GM12878 (cell line): Measurements from ENCODE around the gene STAM2. TPM values are rescaled to one million over a fixed set of nuclear protein-coding genes. Genes with fewer than 3 reads are reported as not detected.

Source experiments
- ATAC-seq: fragments of 200-7000 bp; cut with Tn5 transposase; 3 replicates; pipeline ENCODE4 v1.9.1; 2020; ENCODE audit warnings: mild to moderate bottlenecking, moderate library complexity
- BruUV-seq: library from RNA; stranded (reverse); fragments of 400-500 nt; replicated peaks from 2 replicates; lab custom pipeline; 2021; lab: Mats Ljungman, UMichigan
- CTCF ChIA-PET: fragments of 300-600 bp; sonication (Branson Sonifier 250); formaldehyde crosslinking; extraction: SDS; loops from one replicate; lab custom pipeline; 2021; ENCODE audit warnings: inconsistent platforms; lab: Yijun Ruan, JAX
- POLR2A ChIA-PET: fragments of 350-600 bp; formaldehyde crosslinking; extraction: SDS; loops from one replicate; lab custom pipeline; 2021; ENCODE audit warnings: inconsistent platforms; lab: Charles Lee
- RAD21 ChIA-PET: fragments of 300-600 bp; sonication (Branson Sonifier 250); formaldehyde crosslinking; loops from one replicate; lab custom pipeline; 2023; ENCODE audit warnings: antibody characterized with exemption; ENCODE audit not compliant: unreplicated experiment; lab: Charles Lee
- SMC1A ChIA-PET: fragments of 300-600 bp; sonication (Branson Sonifier 250); formaldehyde crosslinking; loops from one replicate; lab custom pipeline; 2023; ENCODE audit not compliant: unreplicated experiment, uncharacterized antibody; lab: Charles Lee
- DNase-seq: peaks from one replicate; pipeline ENCODE4 v3.0.0-alpha.2; 2011; ENCODE audit warnings: low read depth, low spot score
- FAIRE-seq: peaks from 3 replicates; lab custom pipeline; 2011; peaks lifted over from hg19 to GRCh38; lab: Jason Lieb, UNC
- H2AFZ ChIP-seq: 2 replicates; pipeline ENCODE4 v1.6.0; 2011; ENCODE audit warnings: low read depth, low read length, control low read depth; ENCODE audit not compliant: control insufficient read depth
- H3K27ac ChIP-seq: 2 replicates; pipeline ENCODE4 v1.5.1; 2011; ENCODE audit warnings: control low read depth; ENCODE audit not compliant: control insufficient read depth, insufficient read depth
- H3K27me3 ChIP-seq, 2 experiments: replicated peaks in 1 of 2; 2 replicates each; pipeline versions ENCODE4 v1.6.0 to v1.6.1; 2011; ENCODE audit warnings: low read length in 1 of 2; ENCODE audit not compliant: control insufficient read depth in 2 of 2, insufficient read depth in 2 of 2
- H3K36me3 ChIP-seq, 2 experiments: 2 replicates each; pipeline ENCODE4 v1.5.1; 2011; ENCODE audit warnings: low read length in 1 of 2; ENCODE audit not compliant: control insufficient read depth in 2 of 2, insufficient read depth in 2 of 2
- H3K4me1 ChIP-seq: 2 replicates; pipeline ENCODE4 v1.6.1; 2011; ENCODE audit warnings: mild to moderate bottlenecking, low read length, moderate library complexity, mixed read lengths; ENCODE audit not compliant: control insufficient read depth, insufficient read depth
- H3K4me2 ChIP-seq: 2 replicates; pipeline ENCODE4 v1.6.0; 2011; ENCODE audit warnings: control low read depth; ENCODE audit not compliant: control insufficient read depth, insufficient read depth
- H3K4me3 ChIP-seq: fragments of 200-600 bp; sonication (generic); 2 replicates; pipeline ENCODE4 v1.5.1; 2016
- H3K79me2 ChIP-seq: 2 replicates; pipeline ENCODE4 v1.6.0; 2011; ENCODE audit warnings: low read length; ENCODE audit not compliant: control insufficient read depth, insufficient read depth
- H3K9ac ChIP-seq: 2 replicates; pipeline ENCODE4 v1.8.0; 2011; ENCODE audit warnings: low read length, control low read depth, mixed read lengths; ENCODE audit not compliant: control insufficient read depth, insufficient read depth
- H3K9me3 ChIP-seq: replicated peaks from 3 replicates; pipeline ENCODE4 v1.5.1; 2011; ENCODE audit warnings: mild to moderate bottlenecking, low read length; ENCODE audit not compliant: control insufficient read depth, insufficient read depth
- H4K20me1 ChIP-seq: 2 replicates; pipeline ENCODE4 v1.6.0; 2011; ENCODE audit not compliant: control insufficient read depth, insufficient read depth
- EGR1 ChIP-seq, 2 experiments: IDR thresholded peaks; 1 replicate in 1 of 2; 2 replicates in 1 of 2; pipeline ENCODE4 v1.6.1; 2011 to 2012; ENCODE audit warnings: low read depth in 2 of 2, low read length in 2 of 2, borderline replicate concordance in 1 of 2, mild to moderate bottlenecking in 1 of 2, moderate library complexity in 1 of 2
- EP300 ChIP-seq, 2 experiments: fragments of 150-350 bp in 1 of 2; IDR thresholded peaks; 2 replicates each; pipeline ENCODE4 v1.6.1; 2011 to 2012; ENCODE audit warnings: low read depth in 2 of 2, low read length in 2 of 2, borderline replicate concordance in 1 of 2, improper control_type of control experiment in 1 of 2, inconsistent platforms in 1 of 2; ENCODE audit not compliant: control insufficient read depth in 1 of 2
- FOXK2 ChIP-seq: fragments of 450-650 bp; IDR thresholded peaks from 2 replicates; pipeline ENCODE4 v1.6.1; 2017; ENCODE audit warnings: mild to moderate bottlenecking, moderate library complexity
- MAX ChIP-seq: IDR thresholded peaks from 2 replicates; pipeline ENCODE4 v1.6.1; 2012; ENCODE audit warnings: low read depth, low read length, improper control_type of control experiment
- MYB ChIP-seq: fragments of 150-350 bp; IDR thresholded peaks from 2 replicates; pipeline ENCODE4 v1.6.1; 2014; ENCODE audit warnings: mild to moderate bottlenecking, low read depth, low read length, borderline replicate concordance
- NR2F1 ChIP-seq: fragments of 450-650 bp; conservative IDR thresholded peaks from 2 replicates; pipeline ENCODE4 v1.6.1; 2017; ENCODE audit warnings: mild to moderate bottlenecking
- PBX3 ChIP-seq: IDR thresholded peaks from 2 replicates; pipeline ENCODE4 v1.6.1; 2011; ENCODE audit warnings: mild to moderate bottlenecking, low read depth, low read length, moderate library complexity; ENCODE audit not compliant: insufficient replicate concordance
- POLR2AphosphoS2 ChIP-seq: IDR thresholded peaks from 2 replicates; pipeline ENCODE4 v1.6.1; 2011; ENCODE audit warnings: low read depth, mild to moderate bottlenecking, low read length, improper control_type of control experiment, moderate library complexity
- RAD21 ChIP-seq: IDR thresholded peaks from 2 replicates; pipeline ENCODE4 v1.6.1; 2011; ENCODE audit warnings: mild to moderate bottlenecking, low read depth, low read length, moderate library complexity; ENCODE audit not compliant: insufficient read depth
- REST ChIP-seq: IDR thresholded peaks from 2 replicates; pipeline ENCODE4 v1.6.1; 2012; ENCODE audit warnings: mild to moderate bottlenecking, low read depth, low read length
- ZBTB4 ChIP-seq: fragments of 450-650 bp; formaldehyde crosslinking; IDR thresholded peaks from 2 replicates; pipeline ENCODE4 v1.4.0; 2022; ENCODE audit warnings: mild to moderate bottlenecking, moderate library complexity
- ZNF217 ChIP-seq: fragments of 450-650 bp; IDR thresholded peaks from 2 replicates; pipeline ENCODE4 v1.6.1; 2017; ENCODE audit warnings: antibody characterized with exemption, mild to moderate bottlenecking
- WGBS: methylation state at CpG from one replicate; pipeline ENCODE4 v1.1.6; 2016; ENCODE audit warnings: low lambda C conversion rate; ENCODE audit not compliant: insufficient replicate concordance, insufficient coverage; ENCODE audit errors: missing lambda C conversion rate; 5-methylcytosine and 5-hydroxymethylcytosine counted together
- in situ Hi-C: fragments of 300-500 bp; cut with MboI; formaldehyde crosslinking; loops from 9 replicates; pipeline ENCODE4 v1.14.3; 2018; ENCODE audit warnings: mixed read lengths
- intact Hi-C: fragments of 100-400 bp; cut with micrococcal nuclease; formaldehyde crosslinking; loops from one replicate; pipeline ENCODE4 v1.14.2; 2022; ENCODE audit not compliant: unreplicated experiment
- polyA plus RNA-seq, 11 experiments: library from polyadenylated mRNA; depleted of rRNA in 4 of 11; unstranded in 6 of 11; stranded (reverse) in 5 of 11; fragments of >200 nt; fragmentation: Nextera tagmentation in 4 of 11; fragmentation: Illumina TruSeq in 1 of 11; extraction: Ambion mirVana in 4 of 11; extraction: Trizol in 1 of 11; gene quantifications; 1 replicate in 1 of 11; 2 replicates in 10 of 11; pipeline versions ENCODE4 v1.2.1 to v1.2.3, GENCODE V29; 2011 to 2016; ENCODE audit warnings: inconsistent platforms in 2 of 11, missing spikeins in 2 of 11, low read depth in 1 of 11
- total RNA-seq, 4 experiments: library from RNA; depleted of rRNA in 3 of 4; stranded (reverse); fragments of >200 nt in 3 of 4; fragmentation: Illumina TruSeq in 1 of 4; extraction: Trizol in 1 of 4; gene quantifications; 2 replicates each; pipeline versions ENCODE4 v1.2.1 to v1.2.3, GENCODE V29; 2013 to 2021

STAM2 gene
- total and polyA plus RNA-seq, 10 of the 15 experiments (the other 5 are each of a cell fraction or from before 2014, with no cell fraction given) = 4.4 to 21.6 (median 16.2) TPM

GRCh38 chr2:152173831-152174230 lies 1.7 kb downstream of the STAM2 start:
- intact Hi-C loops = loop anchor here (10.0 kb wide), 1 partner anchor 291 kb away; no protein-coding TSS in a partner anchor
- in situ Hi-C loops = no loop called here
- Histone ChIP-seq H3K36me3 (no peaks in the 10 kb centered on the region), H3K4me3 (peak overlapping the region; percentile 67), H3K4me1 (peaks cover 8% of the 10 kb centered on the region), H4K20me1 (no peaks in the 10 kb centered on the region), H3K9ac (no peak overlapping the region), H3K27me3 (no peaks in the 10 kb centered on the region), H3K4me2 (peak overlapping the region; percentile 68), H3K9me3 (no peaks in the 10 kb centered on the region), H2AFZ (no peak overlapping the region), H3K27ac (no peak overlapping the region), H3K79me2 (peaks cover 64% of the 10 kb centered on the region)
- ChIA-PET RAD21 (interaction anchor here (1.0 to 2.8 kb wide), 4 partner anchors 19 to 232 kb away, joined by 3 to 9 read pairs (median 4); partner anchors contain the start of gene FMNL2), POLR2A (interaction anchor here (0.6 kb wide), 1 partner anchor 248 kb away, joined by 3 read pairs; no protein-coding TSS in a partner anchor), SMC1A (interaction anchor here (0.9 to 3.4 kb wide), 5 partner anchors 39 to 454 kb away, joined by 3 to 21 read pairs (median 3); no protein-coding TSS in a partner anchor), CTCF (interaction anchor here (0.7 to 5.5 kb wide), 7 partner anchors 18 to 138 kb away, joined by 3 to 38 read pairs (median 5); no protein-coding TSS in a partner anchor)
- no TSS peak for BruUV-seq
- ATAC-seq (no peak), DNase-seq (no peak), FAIRE-seq (no peak)
- WGBS = 94% methylated on average over 2 of the region's 2 CpGs
- no peak for TF ChIP-seq REST
- no peak for TF ChIP-seq FOXK2
- no peak for TF ChIP-seq POLR2AphosphoS2
- no peak for TF ChIP-seq MYB
- TF ChIP-seq RAD21 = no peak
- no peak for TF ChIP-seq ZBTB4 (CRISPR knock-in tag)
- no peak for TF ChIP-seq NR2F1
- no peak for TF ChIP-seq EGR1 (IDR thresholded peaks at IDR 0.05; ENCODE audit: borderline replicate concordance in 1 of 2, low read depth in 2 of 2, low read length in 2 of 2)
- no peak for TF ChIP-seq MAX
- no peak for TF ChIP-seq PBX3
- TF ChIP-seq ZNF217 = no peak
- TF ChIP-seq EP300 (IDR thresholded peaks at IDR 0.05; ENCODE audit: borderline replicate concordance in 1 of 2, control insufficient read depth in 1 of 2, low read depth in 2 of 2, low read length in 2 of 2) = no peak
